Endodermal cell (in vitro differentiated cells): ENCODE results near the gene SERP2. TPM values are rescaled to one million over a fixed set of nuclear protein-coding genes. Genes with fewer than 3 reads are reported as not detected.

ENCODE experiments used
- DNase-seq: peaks from one replicate; pipeline ENCODE4 v3.0.0-alpha.2; 2017
- H3K27ac ChIP-seq: 2 replicates; pipeline ENCODE4 v1.5.1; 2013; ENCODE audit warnings: mild to moderate bottlenecking, low read depth, low read length, moderate library complexity
- H3K27me3 ChIP-seq: 2 replicates; pipeline ENCODE4 v1.6.1; 2013; ENCODE audit warnings: mild to moderate bottlenecking, low read length, moderate library complexity; ENCODE audit not compliant: insufficient read depth, control insufficient read depth, poor library complexity, severe bottlenecking
- H3K36me3 ChIP-seq: 2 replicates; pipeline ENCODE4 v1.7.0; 2013; ENCODE audit warnings: mild to moderate bottlenecking, low read length, moderate library complexity; ENCODE audit not compliant: control insufficient read depth, insufficient read depth
- H3K4me1 ChIP-seq: one replicate; pipeline ENCODE4 v1.7.0; 2013; ENCODE audit warnings: low read length; ENCODE audit not compliant: control insufficient read depth, insufficient read depth
- H3K4me3 ChIP-seq: 2 replicates; pipeline ENCODE4 v1.5.1; 2013; ENCODE audit warnings: mild to moderate bottlenecking, low read length, moderate library complexity
- H3K9ac ChIP-seq: 2 replicates; pipeline ENCODE4 v1.6.1; 2013; ENCODE audit warnings: mild to moderate bottlenecking, low read length, moderate library complexity; ENCODE audit not compliant: poor library complexity, severe bottlenecking; ENCODE audit errors: extremely low read depth
- H3K9me3 ChIP-seq: 2 replicates; pipeline ENCODE4 v1.6.1; 2013; ENCODE audit warnings: mild to moderate bottlenecking, low read length, moderate library complexity; ENCODE audit not compliant: control insufficient read depth
- H3K27ac Mint-ChIP-seq: 2 replicates; pipeline ENCODE4 v1.8.0; 2020; ENCODE audit warnings: mixed read lengths
- H3K27me3 Mint-ChIP-seq: 2 replicates; pipeline ENCODE4 v1.8.0; 2021; ENCODE audit warnings: mild to moderate bottlenecking, mixed read lengths; ENCODE audit not compliant: insufficient read depth
- H3K36me3 Mint-ChIP-seq: 2 replicates; pipeline ENCODE4 v1.8.0; 2020; ENCODE audit warnings: low read depth, mixed read lengths
- H3K4me1 Mint-ChIP-seq: 2 replicates; pipeline ENCODE4 v1.8.0; 2020; ENCODE audit warnings: mixed read lengths
- H3K4me3 Mint-ChIP-seq: 2 replicates; pipeline ENCODE4 v1.8.0; 2020; ENCODE audit warnings: mild to moderate bottlenecking, moderate library complexity, mixed read lengths
- H3K9me3 Mint-ChIP-seq: 2 replicates; pipeline ENCODE4 v1.8.0; 2020; ENCODE audit warnings: mild to moderate bottlenecking, mixed read lengths
- WGBS, 2 experiments: methylation state at CpG; one replicate each; pipeline versions ENCODE4 v1.1.5 to v1.1.7; 2013; ENCODE audit warnings: missing lambda C conversion rate in 2 of 2, mixed read lengths in 1 of 2; ENCODE audit not compliant: insufficient coverage in 1 of 2, insufficient read length in 1 of 2; 5-methylcytosine and 5-hydroxymethylcytosine counted together
- total RNA-seq, 2 donors: library from RNA; stranded (reverse); fragmentation: NEBNext Ultra II Directional in 1 of 2; extraction: Animal tissue kit (Norgen Biotek cat#: 25700) in 1 of 2; gene quantifications; 2 replicates in 1 of 2; 3 replicates in 1 of 2; pipeline ENCODE4 v1.2.1, GENCODE V29; 2021
- TF ChIP-seq, protein P1 (sequence below): fragments of 200-600 bp; sonication (generic); conservative IDR thresholded peaks from 2 replicates; pipeline ENCODE4 v1.5.0; 2021; ENCODE audit warnings: antibody characterized with exemption, mild to moderate bottlenecking

The SERP2 gene
- total RNA-seq, 2 donors from 2014 or later, result 2.9 to 3.5 TPM

DNA sequence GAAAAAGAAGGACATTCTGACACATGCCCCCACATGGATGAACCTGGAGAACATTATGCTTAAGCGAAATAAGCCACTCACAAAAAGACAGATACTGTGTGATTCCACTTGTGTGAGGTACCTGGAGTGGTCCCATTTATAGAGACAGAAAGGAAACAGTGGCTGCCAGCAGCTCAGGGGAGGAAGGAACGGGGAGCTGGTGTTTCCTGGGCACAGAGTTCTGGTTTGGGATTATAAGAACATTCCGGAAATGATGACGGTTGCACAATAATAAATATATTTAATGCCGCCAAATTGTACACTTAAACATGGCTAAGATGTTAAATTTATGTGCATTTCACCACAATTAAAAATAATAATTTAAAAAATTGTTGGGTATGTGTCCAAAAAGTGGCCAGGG lies 33.0 kb downstream of the SERP2 start:
- TF ChIP-seq, protein P1, sequence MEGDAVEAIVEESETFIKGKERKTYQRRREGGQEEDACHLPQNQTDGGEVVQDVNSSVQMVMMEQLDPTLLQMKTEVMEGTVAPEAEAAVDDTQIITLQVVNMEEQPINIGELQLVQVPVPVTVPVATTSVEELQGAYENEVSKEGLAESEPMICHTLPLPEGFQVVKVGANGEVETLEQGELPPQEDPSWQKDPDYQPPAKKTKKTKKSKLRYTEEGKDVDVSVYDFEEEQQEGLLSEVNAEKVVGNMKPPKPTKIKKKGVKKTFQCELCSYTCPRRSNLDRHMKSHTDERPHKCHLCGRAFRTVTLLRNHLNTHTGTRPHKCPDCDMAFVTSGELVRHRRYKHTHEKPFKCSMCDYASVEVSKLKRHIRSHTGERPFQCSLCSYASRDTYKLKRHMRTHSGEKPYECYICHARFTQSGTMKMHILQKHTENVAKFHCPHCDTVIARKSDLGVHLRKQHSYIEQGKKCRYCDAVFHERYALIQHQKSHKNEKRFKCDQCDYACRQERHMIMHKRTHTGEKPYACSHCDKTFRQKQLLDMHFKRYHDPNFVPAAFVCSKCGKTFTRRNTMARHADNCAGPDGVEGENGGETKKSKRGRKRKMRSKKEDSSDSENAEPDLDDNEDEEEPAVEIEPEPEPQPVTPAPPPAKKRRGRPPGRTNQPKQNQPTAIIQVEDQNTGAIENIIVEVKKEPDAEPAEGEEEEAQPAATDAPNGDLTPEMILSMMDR, result no peak
- H3K4me3 ChIP-seq, result no peak overlapping the region
- Mint-ChIP-seq H3K27me3 (peaks cover 3% of the 10 kb centered on the region), H3K36me3 (no peaks in the 10 kb centered on the region), H3K9me3 (no peaks in the 10 kb centered on the region), H3K4me3 (no peak overlapping the region), H3K4me1 (peaks cover 47% of the 10 kb centered on the region), H3K27ac (no peak overlapping the region)
- no peak overlapping the region for H3K27ac ChIP-seq
- H3K9ac ChIP-seq, result no peak overlapping the region
- H3K27me3 ChIP-seq, result no peaks in the 10 kb centered on the region
- peaks cover 30% of the 10 kb centered on the region for H3K4me1 ChIP-seq
- no peak for DNase-seq
- H3K9me3 ChIP-seq, result no peaks in the 10 kb centered on the region
- WGBS, 2 experiments, result 70 to 92% methylated on average over 2 to 4 of the region's 5 CpGs
- H3K36me3 ChIP-seq, result no peaks in the 10 kb centered on the region

DNA sequence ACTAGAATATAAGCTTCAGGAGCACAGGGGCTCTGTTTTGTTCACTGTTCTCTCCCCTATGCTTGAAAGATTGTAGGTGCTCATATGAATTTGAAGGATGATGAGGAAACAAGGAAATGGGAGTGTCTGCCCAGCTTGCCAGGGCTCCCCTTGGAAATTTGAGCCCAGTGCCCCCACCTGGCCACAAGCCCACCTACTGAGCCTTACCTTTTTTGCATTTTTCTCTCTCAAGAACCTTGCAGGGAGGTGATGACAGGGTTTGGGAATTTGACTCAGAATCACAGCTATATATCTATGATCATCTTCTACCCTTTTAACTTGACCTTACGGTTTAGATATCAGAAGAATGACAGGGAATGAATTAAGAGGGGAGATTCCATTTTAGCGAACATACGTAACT lies 33.8 kb downstream of the SERP2 start:
- Mint-ChIP-seq H3K4me3 (no peak overlapping the region), H3K9me3 (no peaks in the 10 kb centered on the region), H3K4me1 (peaks cover 46% of the 10 kb centered on the region), H3K36me3 (no peaks in the 10 kb centered on the region), H3K27ac (no peak overlapping the region), H3K27me3 (peaks cover 3% of the 10 kb centered on the region)
- Histone ChIP-seq H3K27ac (no peak overlapping the region), H3K9me3 (no peaks in the 10 kb centered on the region), H3K27me3 (no peaks in the 10 kb centered on the region), H3K4me1 (peaks cover 27% of the 10 kb centered on the region), H3K9ac (no peak overlapping the region), H3K36me3 (no peaks in the 10 kb centered on the region), H3K4me3 (no peak overlapping the region)
- WGBS, 2 experiments, result 71% methylated on average over 3 of the region's 3 CpGs
- DNase-seq, result no peak
- TF ChIP-seq, protein P1, result no peak

DNA sequence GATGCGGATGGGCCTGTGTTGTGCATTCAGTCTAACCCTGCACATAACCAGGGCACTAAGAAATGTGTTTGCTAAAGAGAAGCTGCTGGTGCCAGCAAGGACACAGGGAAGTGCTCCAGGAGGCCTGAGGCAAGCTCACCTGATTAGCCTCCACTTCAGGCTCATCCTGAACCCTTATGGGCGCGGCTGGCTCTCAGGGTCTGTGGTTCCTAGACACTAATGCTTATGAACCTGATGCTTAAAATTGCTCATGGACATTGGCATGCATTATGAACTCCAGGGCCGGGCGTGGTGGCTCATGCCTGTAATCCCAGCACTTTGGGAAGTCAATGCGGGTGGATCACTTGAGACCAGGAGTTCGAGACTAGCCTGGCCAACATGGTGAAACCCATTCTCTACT lies 34.3 kb downstream of the SERP2 start:
- H3K4me1 ChIP-seq, result peaks cover 22% of the 10 kb centered on the region
- peaks cover 46% of the 10 kb centered on the region for H3K4me1 Mint-ChIP-seq

More for the DNA sequence above, 34.3 kb downstream of the SERP2 start:
- no peak for DNase-seq
- Mint-ChIP-seq H3K4me3 (no peak overlapping the region), H3K9me3 (peaks cover 4% of the 10 kb centered on the region), H3K36me3 (no peaks in the 10 kb centered on the region), H3K27ac (no peak overlapping the region), H3K27me3 (peaks cover 3% of the 10 kb centered on the region)
- TF ChIP-seq, protein P1, result no peak
- no peak overlapping the region for H3K9ac ChIP-seq
- WGBS, 2 experiments, result 90 to 95% methylated on average over 4 to 7 of the region's 7 CpGs
- H3K27me3 ChIP-seq, result no peaks in the 10 kb centered on the region
- no peaks in the 10 kb centered on the region for H3K36me3 ChIP-seq
- H3K27ac ChIP-seq, result no peak overlapping the region
- no peaks in the 10 kb centered on the region for H3K9me3 ChIP-seq
- no peak overlapping the region for H3K4me3 ChIP-seq
